Thyroid gland (tissue), 4 donors: ENCODE measurements around the gene CRAT.

Experiments used
- CTCF ChIP-seq, 6 experiments: fragments of 200-600 bp in 3 of 6; fragments of 450-650 bp in 3 of 6; sonication (generic) in 3 of 6; IDR thresholded peaks; one replicate each; pipeline ENCODE4 v1.5.1; 2016 to 2019; ENCODE audit warnings: antibody characterized with exemption in 6 of 6, mild to moderate bottlenecking in 2 of 6, inconsistent platforms in 1 of 6, moderate library complexity in 1 of 6
- POLR2A ChIP-seq, 2 donors: fragments of 450-650 bp; IDR thresholded peaks; one replicate each; pipeline ENCODE4 v1.6.1; 2017; ENCODE audit warnings: antibody characterized with exemption in 2 of 2, mild to moderate bottlenecking in 2 of 2, moderate library complexity in 1 of 2

- no peak for TF ChIP-seq CTCF (IDR thresholded peaks at IDR 0.05)
- no peak for TF ChIP-seq POLR2A (IDR thresholded peaks at IDR 0.05)
These were observed 15.4 kb downstream of the CRAT start for GRCh38 chr9:129095170-129095667.
